Karpas-422 (cell line): Measurements from ENCODE around the gene SNAP47. TPM values are rescaled to one million over a fixed set of nuclear protein-coding genes. Genes with fewer than 3 reads are reported as not detected.

Experiments used
- DNase-seq: peaks from one replicate; pipeline ENCODE4 v3.0.0-alpha.2; 2015
- H2AFZ ChIP-seq: fragments of 200-600 bp; sonication (generic); 2 replicates; pipeline ENCODE4 v1.6.1; 2014; ENCODE audit warnings: antibody characterized with exemption, low read length, mixed read lengths
- H3K27ac ChIP-seq: fragments of 200-600 bp; sonication (generic); 2 replicates; pipeline ENCODE4 v1.5.1; 2014; ENCODE audit warnings: mild to moderate bottlenecking, low read length, moderate library complexity
- H3K27me3 ChIP-seq: fragments of 200-600 bp; sonication (generic); 2 replicates; pipeline ENCODE4 v1.6.1; 2014; ENCODE audit warnings: low read length, mixed read lengths
- H3K36me3 ChIP-seq: fragments of 200-600 bp; sonication (generic); 2 replicates; pipeline ENCODE4 v1.6.1; 2014; ENCODE audit warnings: low read length, mixed read lengths; ENCODE audit not compliant: insufficient read depth
- H3K4me1 ChIP-seq: fragments of 200-600 bp; sonication (generic); 2 replicates; pipeline ENCODE4 v1.6.1; 2014; ENCODE audit warnings: mild to moderate bottlenecking, low read length, mixed read lengths
- H3K4me2 ChIP-seq: fragments of 200-600 bp; sonication (generic); 2 replicates; pipeline ENCODE4 v1.6.1; 2014; ENCODE audit warnings: low read length, low read depth, mild to moderate bottlenecking; ENCODE audit not compliant: poor library complexity, severe bottlenecking
- H3K4me3 ChIP-seq: fragments of 200-600 bp; sonication (generic); 2 replicates; pipeline ENCODE4 v1.5.1; 2014; ENCODE audit warnings: mild to moderate bottlenecking, antibody characterized with exemption, low read length, mixed read lengths
- H3K79me2 ChIP-seq: fragments of 200-600 bp; sonication (generic); 2 replicates; pipeline ENCODE4 v1.6.1; 2014; ENCODE audit warnings: mild to moderate bottlenecking, low read length, mixed read lengths
- H3K9ac ChIP-seq: fragments of 200-600 bp; sonication (generic); 2 replicates; pipeline ENCODE4 v1.6.0; 2014; ENCODE audit warnings: low read length
- H3K9me2 ChIP-seq: fragments of 200-600 bp; sonication (generic), shearing (Covaris generic); replicated peaks from 2 replicates; pipeline ENCODE4 v1.6.0; 2014; ENCODE audit warnings: mild to moderate bottlenecking, low read length, moderate library complexity; ENCODE audit not compliant: insufficient read depth
- H3K9me3 ChIP-seq: fragments of 300-700, 200-600 bp; sonication (generic); 2 replicates; pipeline ENCODE4 v1.6.1; 2014; ENCODE audit warnings: low read length, mixed read lengths
- H4K20me1 ChIP-seq: fragments of 200-600 bp; sonication (generic); 2 replicates; pipeline ENCODE4 v1.6.1; 2014; ENCODE audit warnings: mild to moderate bottlenecking, antibody characterized with exemption, low read length, low read depth; ENCODE audit not compliant: insufficient read depth
- total RNA-seq: library from RNA; depleted of rRNA; stranded (reverse); fragments of >200 nt; shearing (Covaris generic); gene quantifications from 2 replicates; pipeline ENCODE4 v1.2.3, GENCODE V29; 2014; ENCODE audit warnings: low replicate concordance

SNAP47 gene
- total RNA-seq, 1 experiment from 2014 or later = 15.3 TPM

- no peak overlapping the region for H2AFZ ChIP-seq
- no peaks in the 10 kb centered on the region for H3K9me3 ChIP-seq
- DNase-seq = no peak
- H3K27ac ChIP-seq = no peak overlapping the region
- no peaks in the 10 kb centered on the region; the same call in 1 of the 2 replicates for H3K4me1 ChIP-seq
- no peak overlapping the region for H3K4me2 ChIP-seq
- H4K20me1 ChIP-seq = peaks cover 10% of the 10 kb centered on the region
- no peak overlapping the region for H3K9ac ChIP-seq
- H3K27me3 ChIP-seq = no peaks in the 10 kb centered on the region
- peaks cover 46% of the 10 kb centered on the region for H3K79me2 ChIP-seq
- H3K4me3 ChIP-seq = no peak overlapping the region
- H3K36me3 ChIP-seq = peaks cover 8% of the 10 kb centered on the region; the same call in 1 of the 2 replicates
- H3K9me2 ChIP-seq = no peaks in the 10 kb centered on the region
These were observed 24.4 kb downstream of the SNAP47 start for GRCh38 chr1:227759341-227760300.

- peaks cover 10% of the 10 kb centered on the region for H4K20me1 ChIP-seq
- DNase-seq = no peak
- peaks cover 8% of the 10 kb centered on the region; the same call in 1 of the 2 replicates for H3K36me3 ChIP-seq
- H3K27me3 ChIP-seq = no peaks in the 10 kb centered on the region
- H3K9me2 ChIP-seq = no peaks in the 10 kb centered on the region
- H3K9me3 ChIP-seq = no peaks in the 10 kb centered on the region
- peaks cover 41% of the 10 kb centered on the region for H3K79me2 ChIP-seq
- no peak overlapping the region for H3K4me2 ChIP-seq
- H3K4me1 ChIP-seq = no peaks in the 10 kb centered on the region; the same call in 1 of the 2 replicates
- H3K9ac ChIP-seq = no peak overlapping the region
- no peak overlapping the region for H2AFZ ChIP-seq
- H3K4me3 ChIP-seq = no peak overlapping the region
- H3K27ac ChIP-seq = no peak overlapping the region
These were observed 25.1 kb downstream of the SNAP47 start for GRCh38 chr1:227760377-227760776.

- H3K4me2 ChIP-seq = no peak overlapping the region
- no peaks in the 10 kb centered on the region for H3K9me2 ChIP-seq
- H3K79me2 ChIP-seq = peaks cover 30% of the 10 kb centered on the region
- H2AFZ ChIP-seq = no peak overlapping the region
- no peak overlapping the region for H3K27ac ChIP-seq
- no peak for DNase-seq
- H3K36me3 ChIP-seq = peaks cover 8% of the 10 kb centered on the region; the same call in 1 of the 2 replicates
- peaks cover 10% of the 10 kb centered on the region for H4K20me1 ChIP-seq
- no peaks in the 10 kb centered on the region; the same call in 1 of the 2 replicates for H3K4me1 ChIP-seq
- H3K27me3 ChIP-seq = no peaks in the 10 kb centered on the region
- no peak overlapping the region for H3K9ac ChIP-seq
- no peaks in the 10 kb centered on the region for H3K9me3 ChIP-seq
- H3K4me3 ChIP-seq = no peak overlapping the region
These were observed 26.5 kb downstream of the SNAP47 start for GRCh38 chr1:227761621-227762230.

GRCh38 chr1:227762231-227762911 lies 27.1 kb downstream of the SNAP47 start:
- H3K36me3 ChIP-seq = peaks cover 8% of the 10 kb centered on the region; the same call in 1 of the 2 replicates
- H3K4me1 ChIP-seq = no peaks in the 10 kb centered on the region; the same call in 1 of the 2 replicates
- no peak overlapping the region for H3K27ac ChIP-seq
- DNase-seq = peak; percentile 86
- H3K9me2 ChIP-seq = no peaks in the 10 kb centered on the region
- H2AFZ ChIP-seq = no peak overlapping the region
- H3K27me3 ChIP-seq = no peaks in the 10 kb centered on the region
- no peak overlapping the region for H3K4me3 ChIP-seq
- H3K9me3 ChIP-seq = no peaks in the 10 kb centered on the region
- peaks cover 24% of the 10 kb centered on the region for H3K79me2 ChIP-seq
- no peak overlapping the region for H3K4me2 ChIP-seq
- H4K20me1 ChIP-seq = peaks cover 10% of the 10 kb centered on the region
- H3K9ac ChIP-seq = no peak overlapping the region

GRCh38 chr1:227763246-227764018 lies 28.2 kb downstream of the SNAP47 start:
- Histone ChIP-seq H4K20me1 (peaks cover 10% of the 10 kb centered on the region), H3K4me2 (no peak overlapping the region), H3K36me3 (peaks cover 8% of the 10 kb centered on the region; the same call in 1 of the 2 replicates), H3K4me3 (no peak overlapping the region), H3K9me2 (no peaks in the 10 kb centered on the region), H3K27me3 (no peaks in the 10 kb centered on the region), H3K4me1 (no peaks in the 10 kb centered on the region; the same call in 1 of the 2 replicates), H3K27ac (no peak overlapping the region), H3K9me3 (no peaks in the 10 kb centered on the region), H2AFZ (no peak overlapping the region), H3K9ac (no peak overlapping the region), H3K79me2 (peaks cover 22% of the 10 kb centered on the region)
- DNase-seq = no peak

- H3K79me2 ChIP-seq = peaks cover 22% of the 10 kb centered on the region
- no peak overlapping the region for H3K9ac ChIP-seq
- no peaks in the 10 kb centered on the region for H3K9me2 ChIP-seq
- H3K27me3 ChIP-seq = no peaks in the 10 kb centered on the region
- no peak overlapping the region for H3K4me2 ChIP-seq
- DNase-seq = no peak
- peaks cover 8% of the 10 kb centered on the region; the same call in 1 of the 2 replicates for H3K36me3 ChIP-seq
- H3K27ac ChIP-seq = no peak overlapping the region
- no peak overlapping the region for H3K4me3 ChIP-seq
- no peak overlapping the region for H2AFZ ChIP-seq
- H4K20me1 ChIP-seq = peaks cover 10% of the 10 kb centered on the region
- H3K9me3 ChIP-seq = no peaks in the 10 kb centered on the region
- H3K4me1 ChIP-seq = no peaks in the 10 kb centered on the region; the same call in 1 of the 2 replicates
These were observed 28.8 kb downstream of the SNAP47 start for GRCh38 chr1:227764019-227764391.

GRCh38 chr1:227765261-227766014 lies 30.2 kb downstream of the SNAP47 start:
- no peak overlapping the region for H3K4me2 ChIP-seq
- DNase-seq = no peak
- H3K4me3 ChIP-seq = no peak overlapping the region

More at GRCh38 chr1:227765261-227766014, 30.2 kb downstream of the SNAP47 start:
- no peaks in the 10 kb centered on the region for H3K9me3 ChIP-seq
- H3K9ac ChIP-seq = no peak overlapping the region
- H4K20me1 ChIP-seq = peaks cover 10% of the 10 kb centered on the region
- no peak overlapping the region for H3K27ac ChIP-seq
- peaks cover 22% of the 10 kb centered on the region for H3K79me2 ChIP-seq
- H3K9me2 ChIP-seq = no peaks in the 10 kb centered on the region
- no peaks in the 10 kb centered on the region for H3K27me3 ChIP-seq
- H3K4me1 ChIP-seq = no peaks in the 10 kb centered on the region; the same call in 1 of the 2 replicates
- no peak overlapping the region for H2AFZ ChIP-seq
- H3K36me3 ChIP-seq = peaks cover 5% of the 10 kb centered on the region; the same call in 1 of the 2 replicates
